GM12801 (cell line): ENCODE results near the gene ABCA10.

Source experiments
- TF ChIP-seq, protein P1 (sequence below): IDR thresholded peaks from one replicate; pipeline ENCODE4 v1.5.1; 2011; ENCODE audit warnings: control low read depth; ENCODE audit not compliant: insufficient read length; ENCODE audit errors: extremely low read depth

Gene ABCA10

DNA sequence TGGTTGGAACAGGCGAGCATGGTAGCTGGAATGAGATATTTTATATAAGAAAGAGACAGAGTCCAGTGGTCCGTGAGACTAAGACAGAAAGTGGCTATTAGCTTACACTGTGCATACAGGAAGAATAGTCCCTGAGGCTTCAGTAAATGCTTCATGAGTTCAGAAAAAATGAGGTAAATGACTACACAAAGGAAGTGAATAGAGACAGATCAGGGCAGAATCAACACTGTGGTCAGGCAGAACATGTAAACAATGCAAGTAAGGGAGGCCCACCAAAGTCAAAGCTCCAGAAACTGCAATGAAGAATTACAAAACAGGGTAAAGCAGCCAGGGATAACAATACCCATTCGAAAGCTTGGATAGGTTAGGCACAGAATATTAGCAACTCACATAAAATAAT is 4.8 kb downstream of the ABCA10 start:
- TF ChIP-seq, protein P1, sequence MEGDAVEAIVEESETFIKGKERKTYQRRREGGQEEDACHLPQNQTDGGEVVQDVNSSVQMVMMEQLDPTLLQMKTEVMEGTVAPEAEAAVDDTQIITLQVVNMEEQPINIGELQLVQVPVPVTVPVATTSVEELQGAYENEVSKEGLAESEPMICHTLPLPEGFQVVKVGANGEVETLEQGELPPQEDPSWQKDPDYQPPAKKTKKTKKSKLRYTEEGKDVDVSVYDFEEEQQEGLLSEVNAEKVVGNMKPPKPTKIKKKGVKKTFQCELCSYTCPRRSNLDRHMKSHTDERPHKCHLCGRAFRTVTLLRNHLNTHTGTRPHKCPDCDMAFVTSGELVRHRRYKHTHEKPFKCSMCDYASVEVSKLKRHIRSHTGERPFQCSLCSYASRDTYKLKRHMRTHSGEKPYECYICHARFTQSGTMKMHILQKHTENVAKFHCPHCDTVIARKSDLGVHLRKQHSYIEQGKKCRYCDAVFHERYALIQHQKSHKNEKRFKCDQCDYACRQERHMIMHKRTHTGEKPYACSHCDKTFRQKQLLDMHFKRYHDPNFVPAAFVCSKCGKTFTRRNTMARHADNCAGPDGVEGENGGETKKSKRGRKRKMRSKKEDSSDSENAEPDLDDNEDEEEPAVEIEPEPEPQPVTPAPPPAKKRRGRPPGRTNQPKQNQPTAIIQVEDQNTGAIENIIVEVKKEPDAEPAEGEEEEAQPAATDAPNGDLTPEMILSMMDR = no peak

DNA sequence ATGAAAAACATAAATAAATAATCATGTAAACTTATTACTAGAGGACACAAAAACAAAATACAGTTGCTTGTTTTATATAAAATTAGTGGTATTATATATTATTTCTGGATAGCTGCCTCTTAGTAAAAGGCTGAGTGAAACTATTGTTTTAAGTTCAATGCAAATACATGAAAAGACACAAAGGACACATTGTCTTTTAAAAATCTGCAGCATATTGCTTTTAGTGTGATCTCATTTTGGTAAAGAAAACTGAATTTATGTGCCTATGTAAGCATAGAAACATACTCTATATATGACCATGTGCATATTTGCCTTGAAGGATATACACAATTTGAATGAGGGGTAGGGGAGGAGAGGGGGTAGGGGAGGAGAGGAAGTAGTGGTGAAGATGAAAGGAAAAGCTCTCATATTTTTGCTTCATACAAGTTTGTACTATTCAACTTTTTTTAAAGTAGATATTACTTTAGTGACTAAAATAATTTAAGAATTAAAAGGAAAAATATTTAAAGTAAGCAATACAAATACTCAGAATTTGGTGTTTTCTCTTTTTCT is 5.8 kb downstream of the ABCA10 start:
- TF ChIP-seq, protein P1 = no peak

DNA sequence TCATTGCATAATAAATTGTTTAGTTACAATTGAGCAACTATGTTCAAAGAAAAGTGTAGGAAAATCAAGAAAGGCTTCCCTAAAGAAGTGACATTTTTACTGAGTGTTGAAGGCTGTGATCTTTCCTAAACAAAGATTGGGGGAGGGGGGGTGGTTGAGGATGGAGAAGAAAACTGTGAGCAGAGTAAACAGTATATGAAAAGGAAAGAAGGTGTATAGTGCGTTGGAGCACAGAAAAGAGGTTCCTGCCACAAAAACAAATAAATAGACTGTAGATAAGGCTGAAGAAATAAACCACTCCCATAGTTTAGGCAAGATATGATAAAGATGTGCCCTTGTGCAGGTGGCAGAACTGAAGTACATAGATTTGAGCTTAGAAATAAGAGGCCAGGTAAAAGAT is 8.5 kb downstream of the ABCA10 start:
- TF ChIP-seq, protein P1 = no peak

DNA sequence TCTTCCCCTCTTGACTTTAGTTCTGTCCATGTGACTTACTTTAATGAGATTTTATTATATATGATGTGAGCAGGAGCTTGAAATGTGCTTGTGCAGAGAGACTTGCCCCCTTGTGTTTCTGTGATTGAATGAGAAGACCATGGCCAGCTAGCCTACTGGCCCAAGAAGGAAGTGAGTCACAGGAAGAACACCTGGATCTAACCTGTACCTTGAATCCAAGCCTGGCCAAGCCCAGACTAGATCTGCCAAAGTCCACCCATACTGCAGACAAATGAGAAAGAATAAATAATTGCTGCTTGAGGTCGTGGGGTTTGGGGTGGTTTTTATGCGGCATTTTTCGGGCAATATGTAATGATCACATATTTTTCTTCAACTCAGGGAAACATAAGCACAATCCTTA is 9.6 kb downstream of the ABCA10 start:
- TF ChIP-seq, protein P1 = no peak

DNA sequence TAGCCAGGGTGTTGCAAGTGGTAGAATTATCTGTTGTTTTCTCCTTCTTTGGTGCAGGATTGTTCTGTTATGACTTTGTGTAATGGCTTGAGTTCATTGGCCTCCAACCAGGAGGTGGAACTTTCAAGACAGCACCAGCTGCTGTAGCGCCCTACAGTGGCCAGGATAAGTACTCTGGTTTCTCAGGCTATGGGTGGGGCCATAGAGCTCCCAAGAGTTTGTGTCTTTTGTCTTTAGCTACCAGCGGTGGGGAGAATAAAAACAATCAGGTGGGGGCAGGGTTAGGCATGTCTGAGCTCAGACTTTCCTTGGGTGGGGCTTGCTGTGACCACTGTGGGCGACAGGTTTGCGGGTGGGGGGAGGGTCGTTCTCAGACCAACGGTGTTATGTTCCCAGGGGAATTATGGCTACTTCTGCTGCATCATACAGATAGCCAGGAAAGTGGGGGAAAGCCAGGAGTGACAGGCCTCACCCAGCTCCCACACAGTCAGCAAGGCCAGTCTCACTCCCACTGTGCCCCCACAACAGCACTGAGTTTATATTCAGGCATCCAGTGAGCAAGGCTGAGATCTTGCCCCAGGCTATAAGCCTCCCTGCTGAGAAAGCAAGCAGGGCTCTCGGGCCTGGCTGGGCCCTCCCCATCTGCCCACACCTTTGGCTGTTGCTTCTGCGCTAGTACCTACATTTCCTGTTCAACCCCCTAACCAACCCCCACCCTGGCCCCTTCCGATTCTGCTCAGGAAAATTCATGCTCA is 15.4 kb downstream of the ABCA10 start:
- TF ChIP-seq, protein P1 = no peak

DNA sequence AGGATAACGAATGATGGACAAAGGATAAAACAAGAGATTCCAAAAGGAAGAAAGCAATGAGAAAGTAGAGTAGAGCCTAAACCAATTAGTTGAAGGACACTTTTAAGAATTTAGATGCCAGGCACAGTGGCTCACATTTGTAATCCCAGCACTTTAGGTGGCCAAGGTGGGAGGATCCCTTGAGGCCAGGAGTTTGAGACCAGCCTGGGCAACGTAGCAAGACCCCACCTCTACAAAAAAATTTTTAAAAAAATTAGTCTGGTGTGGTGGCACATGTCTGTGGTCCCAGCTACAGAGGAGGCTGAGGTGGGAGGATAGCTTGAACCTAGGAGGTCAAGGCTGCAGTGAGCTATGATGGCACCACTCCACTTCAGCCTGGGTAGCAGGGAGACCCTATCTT is 20.0 kb downstream of the ABCA10 start:
- TF ChIP-seq, protein P1 = no peak

DNA sequence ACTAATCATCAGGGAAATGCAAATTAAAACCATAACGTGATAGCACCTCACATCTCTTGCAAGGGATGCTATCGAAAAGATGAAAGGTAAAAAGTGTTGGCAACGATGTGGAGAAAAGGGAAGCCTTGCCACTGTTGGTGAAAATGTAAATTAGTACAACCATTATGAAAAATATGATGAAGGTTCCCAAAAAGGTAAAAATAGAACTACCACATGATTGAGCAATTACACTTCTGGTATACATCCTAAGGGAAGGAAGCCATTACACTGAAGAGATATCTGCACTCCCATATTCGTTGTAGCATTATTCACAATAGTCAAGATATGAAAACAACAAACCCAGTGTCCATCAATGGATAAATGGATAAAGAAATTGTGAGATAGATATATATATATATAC is 21.5 kb downstream of the ABCA10 start:
- TF ChIP-seq, protein P1 = no peak

DNA sequence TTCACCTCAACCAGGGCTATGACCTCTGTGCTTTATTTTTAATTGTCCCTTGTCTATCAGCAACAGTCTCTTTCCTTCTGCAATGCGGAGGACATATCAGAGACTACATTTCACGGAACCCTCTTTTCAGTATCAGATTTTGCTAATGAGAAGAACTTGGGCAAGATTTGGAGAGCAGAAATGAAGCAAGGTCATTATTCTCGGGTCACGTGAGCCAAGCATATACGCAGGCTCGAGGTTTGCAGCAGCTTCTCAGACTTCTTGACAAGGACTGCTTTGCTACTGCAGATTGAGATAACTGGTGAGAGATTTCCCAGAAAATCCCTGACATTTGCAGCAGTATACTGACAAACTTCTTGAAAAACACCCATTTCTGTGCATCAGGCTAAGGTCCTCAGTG is 30.4 kb downstream of the ABCA10 start:
- TF ChIP-seq, protein P1 = no peak
